AG09309 (cell line): ENCODE measurements around the gene DRC7.

ENCODE experiments used
- DNase-seq: peaks from one replicate; pipeline ENCODE4 v3.0.0-alpha.2; 2010; ENCODE audit warnings: low read depth
- H3K4me3 ChIP-seq: 2 replicates; pipeline ENCODE4 v1.5.1; 2011; ENCODE audit warnings: mild to moderate bottlenecking, low read depth, low read length, moderate library complexity; ENCODE audit not compliant: control insufficient read depth
- TF ChIP-seq, protein P1 (sequence below): IDR thresholded peaks from 2 replicates; pipeline ENCODE4 v1.5.1; 2011; ENCODE audit warnings: mild to moderate bottlenecking, low read depth, low read length, inconsistent platforms; ENCODE audit not compliant: insufficient read depth, control insufficient read depth; ENCODE audit errors: missing control alignments

The DRC7 gene

DNA sequence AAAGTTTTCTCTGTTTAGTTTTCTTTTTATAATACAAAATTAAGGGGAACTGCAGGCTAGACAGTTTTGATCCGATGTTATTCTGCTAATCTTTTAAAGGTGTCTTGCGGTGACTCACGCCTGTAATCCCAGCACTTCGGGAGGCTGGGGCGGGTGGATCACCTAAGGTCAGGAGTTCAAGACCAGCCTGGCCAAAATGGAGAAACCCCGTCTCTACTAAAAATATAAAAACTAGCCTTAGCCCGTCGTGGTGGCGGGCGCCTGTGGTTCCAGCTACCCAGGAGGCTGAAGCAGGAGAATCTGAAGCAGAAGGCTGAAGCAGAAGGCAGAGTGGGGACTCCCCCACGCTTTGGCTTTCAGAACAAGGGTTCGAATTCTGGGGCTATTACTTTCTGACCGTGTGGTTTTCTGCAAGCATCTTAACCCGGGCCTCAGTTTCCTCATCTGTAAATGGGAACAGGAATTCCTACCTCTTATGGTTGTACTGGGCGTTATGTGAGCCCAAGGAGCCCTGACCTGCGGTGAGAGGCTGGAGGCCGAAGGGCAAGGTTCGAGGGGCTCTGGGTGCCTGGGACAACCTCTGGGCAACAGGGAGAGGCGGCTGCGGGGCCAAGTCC, 39.8 kb downstream of the DRC7 start:
- DNase-seq = no peak
- TF ChIP-seq, protein P1, sequence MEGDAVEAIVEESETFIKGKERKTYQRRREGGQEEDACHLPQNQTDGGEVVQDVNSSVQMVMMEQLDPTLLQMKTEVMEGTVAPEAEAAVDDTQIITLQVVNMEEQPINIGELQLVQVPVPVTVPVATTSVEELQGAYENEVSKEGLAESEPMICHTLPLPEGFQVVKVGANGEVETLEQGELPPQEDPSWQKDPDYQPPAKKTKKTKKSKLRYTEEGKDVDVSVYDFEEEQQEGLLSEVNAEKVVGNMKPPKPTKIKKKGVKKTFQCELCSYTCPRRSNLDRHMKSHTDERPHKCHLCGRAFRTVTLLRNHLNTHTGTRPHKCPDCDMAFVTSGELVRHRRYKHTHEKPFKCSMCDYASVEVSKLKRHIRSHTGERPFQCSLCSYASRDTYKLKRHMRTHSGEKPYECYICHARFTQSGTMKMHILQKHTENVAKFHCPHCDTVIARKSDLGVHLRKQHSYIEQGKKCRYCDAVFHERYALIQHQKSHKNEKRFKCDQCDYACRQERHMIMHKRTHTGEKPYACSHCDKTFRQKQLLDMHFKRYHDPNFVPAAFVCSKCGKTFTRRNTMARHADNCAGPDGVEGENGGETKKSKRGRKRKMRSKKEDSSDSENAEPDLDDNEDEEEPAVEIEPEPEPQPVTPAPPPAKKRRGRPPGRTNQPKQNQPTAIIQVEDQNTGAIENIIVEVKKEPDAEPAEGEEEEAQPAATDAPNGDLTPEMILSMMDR = no peak
- H3K4me3 ChIP-seq = peak overlapping the region; percentile 63

DNA sequence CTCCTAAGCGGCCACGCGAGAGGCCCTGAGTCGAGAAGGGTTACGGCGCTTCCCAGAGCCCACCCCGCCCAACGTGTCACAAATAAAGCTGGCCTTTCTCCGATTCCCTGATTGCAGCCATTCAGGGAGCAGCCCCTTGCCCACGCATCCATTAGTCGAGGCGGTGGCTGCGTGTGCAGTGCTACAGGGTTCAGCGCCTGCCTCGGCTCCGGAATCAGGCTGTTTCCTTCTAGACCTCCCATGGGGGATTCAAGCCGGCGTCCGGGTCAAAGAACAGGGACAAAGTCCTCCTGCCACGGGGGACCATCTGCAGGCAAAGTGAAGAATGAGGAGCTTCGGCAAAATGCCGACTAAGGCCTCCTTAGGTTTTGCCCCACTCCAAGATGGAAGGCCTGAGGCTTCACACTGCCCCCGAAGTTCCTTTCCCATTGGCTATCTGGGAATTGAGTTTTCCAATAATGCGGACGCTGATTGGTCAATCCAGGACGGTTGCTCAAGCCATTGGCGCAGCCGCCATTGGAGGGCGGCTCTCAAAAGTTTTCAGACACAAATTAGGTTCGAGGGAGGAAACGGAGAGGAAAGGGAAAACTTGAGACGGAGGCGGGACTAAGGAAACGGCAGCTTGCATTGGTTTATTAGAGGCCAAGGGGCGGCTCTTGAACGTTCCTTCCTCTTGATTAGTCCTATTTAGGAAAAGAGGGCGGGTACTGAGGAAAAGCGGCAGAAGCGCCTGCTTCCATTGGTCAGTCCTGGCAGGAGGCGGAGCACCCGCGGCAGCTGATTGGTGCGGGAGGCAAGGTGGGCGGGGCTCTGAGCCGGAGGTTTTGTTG, 40.5 kb downstream of the DRC7 start:
- TF ChIP-seq, protein P1 = no peak
- H3K4me3 ChIP-seq = peak overlapping the region; percentile 89
- peak; percentile 100 for DNase-seq

GRCh38 chr16:57735755-57736418, 41.3 kb downstream of the DRC7 start, which contains the start of gene KATNB1:
TSS of gene KATNB1 (plus strand) at chr16:57735770. CDS start at chr16:57737244, 1,474 bp downstream.
- H3K4me3 ChIP-seq = peak within 1 kb of the TSS; percentile 89
- DNase-seq = no peak
- TF ChIP-seq, protein P1 = no peak

- DNase-seq = peak; percentile 33
- TF ChIP-seq, protein P1 = peak; percentile 23
- peak overlapping the region; percentile 89 for H3K4me3 ChIP-seq
Measured at GRCh38 chr16:57736419-57737351, 42.1 kb downstream of the DRC7 start.

DNA sequence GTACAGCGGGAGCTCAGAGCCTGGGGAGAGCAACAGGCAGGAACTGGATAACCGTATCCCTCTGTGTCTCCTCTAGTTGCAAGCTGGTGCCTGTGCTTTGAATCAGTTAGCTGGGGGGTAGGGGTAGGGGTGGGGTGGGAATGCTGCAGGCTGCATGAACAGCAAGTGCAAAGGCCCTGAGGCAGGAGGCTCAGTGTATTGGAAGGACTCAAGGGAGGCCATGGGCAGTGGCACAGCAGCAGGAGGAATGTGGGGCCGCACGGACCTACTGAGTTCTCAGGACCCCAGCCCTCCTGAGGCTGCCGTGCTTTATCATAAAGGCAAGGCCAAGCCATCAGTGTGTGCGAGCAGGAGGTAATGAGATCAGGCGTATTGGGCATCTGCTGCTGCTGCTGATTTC, 44.2 kb downstream of the DRC7 start:
- DNase-seq = no peak
- TF ChIP-seq, protein P1 = no peak
- H3K4me3 ChIP-seq = no peak overlapping the region
